Measurements from ENCODE around the gene BCL2.

The BCL2 gene

GRCh38 chr18:63149302-63149587 is 170.3 kb downstream of the BCL2 start:
- POLR2A ChIA-PET (ENCODE audit: low non-redundant PET): no interaction called here
- no peak for DNase-seq (ENCODE audit: low spot score)
- no peak overlapping the region for H3K27ac ChIP-seq
- no peak for TF ChIP-seq CTCF (conservative IDR thresholded peaks at IDR 0.05; ENCODE audit: low read depth)
- CTCF ChIA-PET: interaction anchor here (0.6 kb wide), 1 partner anchor 58 kb away, joined by 3 read pairs; no protein-coding TSS in a partner anchor

GRCh38 chr18:63148449-63149301 is 170.9 kb downstream of the BCL2 start:
- CTCF ChIA-PET: interaction anchor here (0.6 kb wide), 1 partner anchor 59 kb away, joined by 3 read pairs; no protein-coding TSS in a partner anchor
- H3K27ac ChIP-seq: no peak overlapping the region
- DNase-seq (ENCODE audit: low spot score): no peak
- no peak for TF ChIP-seq CTCF (conservative IDR thresholded peaks at IDR 0.05; ENCODE audit: low read depth)
- POLR2A ChIA-PET (ENCODE audit: low non-redundant PET): interaction anchor here (0.6 kb wide), 1 partner anchor 48 kb away, joined by 3 read pairs; no protein-coding TSS in a partner anchor

GRCh38 chr18:63147973-63148372 is 171.6 kb downstream of the BCL2 start:
- DNase-seq (ENCODE audit: low spot score): no peak
- TF ChIP-seq CTCF (conservative IDR thresholded peaks at IDR 0.05; ENCODE audit: low read depth): no peak
- CTCF ChIA-PET: no interaction called here

GRCh38 chr18:63146828-63147409 is 172.7 kb downstream of the BCL2 start:
- POLR2A ChIA-PET (ENCODE audit: low non-redundant PET): no interaction called here
- H3K27ac ChIP-seq: no peak overlapping the region
- CTCF ChIA-PET: no interaction called here
- no peak for TF ChIP-seq CTCF (conservative IDR thresholded peaks at IDR 0.05; ENCODE audit: low read depth)
- no peak for DNase-seq (ENCODE audit: low spot score)

More at GRCh38 chr18:63147973-63148372, 171.6 kb downstream of the BCL2 start:
- no peak overlapping the region for H3K27ac ChIP-seq
- POLR2A ChIA-PET (ENCODE audit: low non-redundant PET): interaction anchor here (0.6 kb wide), 1 partner anchor 48 kb away, joined by 3 read pairs; no protein-coding TSS in a partner anchor

GRCh38 chr18:63145851-63146555 is 173.6 kb downstream of the BCL2 start:
- no peak overlapping the region for H3K27ac ChIP-seq
- POLR2A ChIA-PET (ENCODE audit: low non-redundant PET): no interaction called here
- TF ChIP-seq CTCF (conservative IDR thresholded peaks at IDR 0.05; ENCODE audit: low read depth): no peak
- DNase-seq (ENCODE audit: low spot score): no peak
- CTCF ChIA-PET: no interaction called here

- no peak overlapping the region for H3K27ac ChIP-seq
- TF ChIP-seq CTCF (conservative IDR thresholded peaks at IDR 0.05; ENCODE audit: low read depth): no peak
- ChIA-PET POLR2A (ENCODE audit: low non-redundant PET) (no interaction called here), CTCF (no interaction called here)
- DNase-seq (ENCODE audit: low spot score): no peak
Observed at GRCh38 chr18:63145166-63145850, 174.3 kb downstream of the BCL2 start.

Data from RWPE1 (cell line).